Measurements from ENCODE around the gene TRPM8.
"Not testable (repeated sequence)": the region's sequence is repeated elsewhere in the genome, so short reads cannot be mapped to it uniquely, and the experiment has no call there.

Gene TRPM8

DNA sequence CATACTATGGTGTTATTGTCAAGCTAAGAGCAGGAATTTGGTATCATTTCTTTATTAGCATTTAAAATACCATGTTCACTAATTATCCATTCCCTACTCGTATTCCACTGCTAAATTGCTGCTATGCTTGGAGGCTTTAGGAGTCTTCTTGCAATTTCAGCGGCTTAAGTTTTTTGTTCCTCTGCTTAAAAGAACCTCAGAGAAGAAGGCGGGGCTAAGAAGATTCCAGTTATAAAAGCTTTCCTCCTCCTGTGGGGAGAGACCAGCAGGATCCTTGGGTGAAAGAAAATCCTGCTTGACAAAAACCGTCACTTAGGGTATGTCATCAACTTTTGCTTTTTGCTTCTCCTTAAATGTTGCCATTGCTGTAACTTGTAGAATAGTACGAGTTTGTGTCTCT lies at the start of gene TRPM8:
Gene TRPM8 (plus strand): TSS at position 258 of the 400 bp plus-strand sequence. CDS start 9,165 bp downstream, outside the sequence.
- DNase-seq: no peak

DNA sequence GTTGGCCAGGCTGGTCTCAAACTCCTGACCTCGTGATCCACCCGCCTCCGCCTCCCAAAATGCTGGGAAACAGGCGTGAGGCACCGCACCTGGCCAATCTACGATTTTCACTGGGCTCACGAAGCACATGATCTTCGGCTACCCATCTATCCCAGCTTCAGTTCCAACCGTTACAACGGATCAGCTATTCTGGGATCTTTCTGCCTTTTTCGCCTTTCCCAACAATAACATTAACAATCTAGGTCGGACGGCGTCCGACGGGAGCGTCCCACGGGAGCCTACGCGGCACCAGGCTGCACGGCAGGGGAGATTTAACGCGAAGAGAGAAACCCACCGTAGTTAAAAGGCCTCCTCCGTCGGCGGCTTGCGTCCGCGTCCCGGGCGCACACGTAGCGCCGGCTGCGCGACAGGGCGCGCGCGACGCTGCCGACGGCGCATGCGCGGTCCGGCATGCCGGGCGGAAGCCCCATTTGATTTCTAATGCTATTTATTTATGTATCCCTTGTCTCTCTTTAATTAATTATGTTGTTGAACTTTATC lies 49.1 kb upstream of the TRPM8 start, which contains the start of gene MSL3B:
Gene MSL3B (minus strand): TSS at position 394 of the 540 bp plus-strand sequence.
- DNase-seq: peak; percentile 58

DNA sequence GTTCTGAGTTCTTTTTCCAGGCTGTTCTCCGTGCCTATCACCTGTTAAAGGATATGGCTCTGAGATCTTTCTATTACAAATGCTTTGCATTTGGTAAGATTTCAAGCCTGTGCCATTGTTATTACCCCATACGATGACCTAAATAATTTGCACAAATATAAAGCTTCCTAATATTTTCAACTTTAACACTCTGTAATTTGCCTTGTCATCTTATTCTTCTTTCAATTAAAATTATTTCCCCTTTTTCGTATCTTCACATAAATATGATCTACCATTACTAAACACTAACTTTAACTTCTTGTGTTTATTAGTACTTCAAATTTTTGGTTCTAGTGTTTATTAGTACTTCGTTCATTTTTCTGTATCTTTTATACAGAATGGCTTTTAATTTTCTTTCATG lies 45.7 kb upstream of the TRPM8 start:
- no peak for DNase-seq

DNA sequence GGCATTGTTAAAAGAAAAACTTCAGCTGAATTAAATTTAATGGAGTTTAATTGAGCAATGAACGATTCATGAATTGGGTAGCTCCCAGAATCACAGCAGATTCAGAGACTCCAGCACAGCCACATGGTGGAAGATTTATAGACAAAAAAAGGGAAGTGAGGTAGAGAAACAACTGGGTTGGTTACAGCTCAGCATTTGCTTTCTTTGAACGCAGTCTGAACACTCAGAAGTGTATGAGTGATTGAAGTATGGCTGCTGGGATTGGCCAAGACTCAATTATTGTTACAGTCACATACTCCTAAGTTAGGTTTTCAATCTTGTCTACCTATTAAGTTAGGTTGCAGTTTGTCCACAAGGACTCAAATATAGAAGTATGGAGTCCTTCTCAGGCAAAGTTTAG lies 45.0 kb upstream of the TRPM8 start:
- DNase-seq: not testable (repeated sequence)

DNA sequence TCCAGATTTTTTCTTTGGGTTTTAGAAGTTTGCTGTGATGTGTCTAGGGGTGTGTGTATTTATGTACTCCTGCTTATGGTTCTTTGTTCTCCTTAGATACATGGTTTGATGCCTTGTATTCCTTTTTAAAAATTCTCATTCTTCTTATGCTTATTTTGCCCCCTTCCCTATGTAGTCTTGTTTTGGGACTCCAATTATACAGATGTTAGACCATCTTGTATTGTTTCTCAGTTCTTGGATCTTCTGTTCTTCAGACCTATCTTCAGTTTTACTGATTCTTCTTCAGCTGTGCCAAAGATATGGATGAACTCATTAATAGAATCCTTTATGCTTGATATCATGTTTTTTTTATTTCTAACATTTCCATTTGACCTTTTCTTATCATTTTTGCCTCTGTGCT lies 34.8 kb upstream of the TRPM8 start:
- no peak for DNase-seq

DNA sequence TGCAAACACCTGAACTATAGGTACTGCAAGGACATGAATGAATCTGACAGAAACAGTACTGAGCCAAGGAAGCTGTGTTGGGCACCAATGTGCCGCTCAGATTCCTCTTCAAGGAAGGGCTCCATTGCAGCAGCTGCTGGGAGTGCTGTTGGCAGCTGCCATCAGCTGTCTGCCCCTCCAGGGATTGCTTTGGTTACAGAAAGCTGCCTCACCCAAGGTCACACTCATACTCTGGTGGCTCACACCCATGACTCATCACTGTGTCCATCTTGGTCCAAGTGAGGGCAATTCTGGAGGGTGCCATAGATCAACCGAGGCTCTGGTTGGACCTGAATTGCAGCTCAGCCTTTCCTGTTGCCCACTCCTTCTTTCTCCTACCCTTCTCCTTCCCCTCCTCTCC lies 24.4 kb upstream of the TRPM8 start:
- DNase-seq: no peak

DNA sequence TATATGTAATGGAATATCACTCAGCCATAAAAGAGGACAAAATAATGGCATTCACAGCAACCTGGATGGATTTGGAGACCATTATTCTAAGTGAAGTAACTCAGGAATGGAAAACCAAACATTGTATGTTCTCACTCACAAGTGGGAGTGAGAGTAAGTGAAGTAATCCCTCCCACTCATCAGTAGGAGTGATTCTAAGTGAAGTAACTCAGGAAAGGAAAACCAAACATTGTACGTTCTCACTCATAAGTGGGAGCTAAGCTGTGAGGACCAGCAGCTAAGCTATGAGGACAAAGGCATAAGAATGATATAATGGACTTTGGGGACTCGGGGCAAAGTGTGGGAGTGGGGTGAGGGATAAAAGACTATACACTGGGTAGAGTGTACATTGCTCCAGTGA lies 20.9 kb upstream of the TRPM8 start:
- not testable (repeated sequence) for DNase-seq

DNA sequence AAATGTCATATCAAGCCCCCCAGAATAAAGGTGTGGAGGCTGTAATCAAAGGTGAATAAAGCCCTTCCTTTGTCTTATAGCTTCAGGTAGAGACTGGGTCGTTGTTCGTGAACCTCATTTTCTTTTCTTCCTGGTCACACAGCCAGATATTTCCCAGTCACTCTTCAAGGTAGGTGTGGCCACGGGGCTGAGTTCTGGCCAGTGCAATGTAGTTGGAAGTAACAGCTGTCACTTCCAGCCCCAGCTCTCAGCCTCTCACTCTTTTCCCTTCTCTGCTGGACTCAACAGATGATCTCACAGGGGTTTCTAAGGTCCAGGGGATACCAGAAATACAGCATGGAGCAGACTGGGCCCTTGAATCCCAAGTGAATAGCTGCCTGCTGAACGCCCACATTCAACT lies 15.8 kb upstream of the TRPM8 start:
- no peak for DNase-seq

DNA sequence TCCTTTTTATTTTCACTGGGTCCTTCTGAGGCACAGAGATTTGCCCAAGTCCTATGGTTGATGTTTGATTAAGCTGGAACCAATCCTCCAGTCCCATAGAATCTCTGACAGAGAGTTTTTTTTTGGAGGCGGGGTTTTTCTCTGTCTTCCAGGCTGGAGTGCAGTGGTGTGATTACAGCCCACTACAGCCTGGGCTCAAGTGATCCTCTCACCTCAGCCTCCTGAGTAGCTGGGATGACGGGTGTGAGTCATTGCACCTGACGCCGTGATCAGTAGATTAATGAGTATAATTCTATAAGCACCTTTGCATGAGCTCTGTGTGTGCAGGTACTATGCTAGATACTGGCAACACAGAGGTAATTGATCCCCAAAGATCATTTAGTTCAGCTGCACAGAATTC lies 15.3 kb upstream of the TRPM8 start:
- no peak for DNase-seq

DNA sequence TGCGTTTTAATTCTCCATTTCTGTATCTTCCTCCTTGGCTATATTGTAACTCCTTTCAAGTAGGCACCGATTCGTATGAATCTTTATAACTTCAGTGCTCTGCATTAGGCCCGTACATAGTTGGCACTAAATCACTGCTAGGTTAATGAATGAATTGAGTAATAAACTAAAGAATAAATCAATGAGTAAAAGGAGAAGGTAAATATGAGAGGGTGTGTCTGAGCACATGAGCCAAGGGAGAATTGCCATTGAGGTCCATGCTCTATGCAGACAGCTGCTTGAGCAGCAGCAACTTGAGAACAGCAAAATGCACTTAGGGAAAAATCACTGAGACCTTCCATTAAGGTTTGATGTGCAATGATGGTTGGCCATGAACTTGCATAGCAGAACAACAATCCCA lies 11.2 kb upstream of the TRPM8 start:
- DNase-seq: no peak

DNA sequence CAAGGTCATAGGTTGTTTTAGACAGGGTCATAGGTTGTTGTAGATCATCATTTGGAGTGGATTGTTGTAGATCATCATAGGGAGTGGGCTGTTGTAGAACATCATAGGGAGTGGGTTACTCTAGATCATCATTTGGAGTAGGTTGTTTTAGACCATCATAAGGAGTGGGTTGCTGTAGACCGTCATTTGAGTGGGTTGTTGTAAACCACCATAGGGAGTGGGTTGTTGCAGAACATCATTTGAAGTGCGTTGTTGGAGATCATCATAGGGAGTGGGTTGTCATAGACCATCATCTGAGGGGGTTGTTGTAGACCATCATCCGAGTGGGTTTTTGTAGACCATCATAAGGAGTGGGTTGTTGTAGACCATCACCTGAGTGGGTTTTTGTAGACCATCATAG lies 9.5 kb upstream of the TRPM8 start:
- DNase-seq: no peak

DNA sequence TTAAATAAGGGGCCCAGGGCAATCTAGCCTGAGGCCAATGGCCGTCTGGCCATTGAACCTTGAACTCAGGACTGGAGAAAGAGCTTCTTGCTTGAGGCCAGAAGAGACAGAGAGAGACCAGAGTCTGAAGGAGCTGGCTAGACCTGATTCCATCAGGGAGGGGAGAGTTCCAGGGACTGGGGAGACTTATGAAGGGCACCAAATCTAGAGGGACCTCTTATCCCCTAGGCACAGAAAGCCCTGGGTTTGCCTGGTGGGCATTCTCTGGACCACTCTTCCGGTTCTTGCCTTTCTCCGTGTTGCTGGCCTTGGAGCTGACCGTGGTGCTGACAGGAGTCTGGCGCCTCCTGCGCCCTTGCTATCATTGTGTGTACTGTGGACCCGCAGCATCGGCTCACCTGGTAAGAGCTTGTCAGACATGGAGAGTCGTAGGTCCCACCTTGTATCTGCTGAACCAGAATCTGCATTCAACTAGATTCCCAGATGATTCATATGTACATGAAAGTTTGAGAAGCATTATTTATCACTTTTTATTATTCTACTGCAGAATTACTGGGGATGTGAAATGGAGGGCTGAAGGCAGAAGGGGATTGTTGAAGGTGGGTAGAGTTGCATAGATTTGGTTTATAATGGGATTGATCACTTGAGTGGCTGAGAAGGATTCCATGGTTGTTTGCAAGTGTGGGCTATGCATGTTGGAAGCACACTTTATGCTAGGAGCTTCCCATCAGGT lies 4.3 kb upstream of the TRPM8 start:
- DNase-seq: no peak

DNA sequence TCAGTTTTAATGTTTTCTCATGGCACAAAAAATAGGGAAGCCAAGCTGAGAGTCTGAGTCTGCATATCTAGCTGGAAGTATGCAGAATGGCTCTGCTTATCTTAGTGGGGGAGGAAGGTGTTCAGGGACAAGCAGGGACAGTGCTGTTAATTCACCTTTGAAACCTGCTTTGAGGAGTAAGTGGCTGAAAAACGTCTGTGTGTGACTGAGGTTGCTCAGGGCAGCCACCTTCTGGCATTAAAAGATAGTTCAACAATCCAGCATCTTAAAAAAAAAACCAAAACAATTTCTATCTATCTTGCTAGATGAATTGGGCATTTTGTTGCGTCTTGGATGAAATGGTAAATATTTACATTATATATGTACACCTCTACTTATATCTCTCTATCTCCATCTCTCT lies 2.0 kb upstream of the TRPM8 start:
- no peak for DNase-seq

DNA sequence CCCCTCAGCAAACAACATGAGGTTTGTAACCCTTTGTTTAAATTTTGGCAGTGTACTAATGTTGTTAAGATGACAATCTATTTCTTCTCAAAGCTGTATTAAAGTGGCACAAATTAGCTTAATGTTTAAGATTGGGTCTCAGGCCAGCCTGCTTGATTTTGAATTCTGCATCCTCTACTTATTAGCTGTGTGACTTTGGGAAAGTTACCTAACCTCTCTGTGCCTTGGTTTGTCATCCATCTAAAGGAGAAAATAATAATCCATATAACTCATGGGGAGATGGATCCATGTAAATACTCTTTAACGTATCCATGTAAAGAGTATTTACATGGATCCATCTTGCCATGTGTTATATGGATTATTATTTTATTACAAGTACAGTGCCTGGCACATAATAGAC lies 2.1 kb downstream of the TRPM8 start:
- no peak for DNase-seq

DNA sequence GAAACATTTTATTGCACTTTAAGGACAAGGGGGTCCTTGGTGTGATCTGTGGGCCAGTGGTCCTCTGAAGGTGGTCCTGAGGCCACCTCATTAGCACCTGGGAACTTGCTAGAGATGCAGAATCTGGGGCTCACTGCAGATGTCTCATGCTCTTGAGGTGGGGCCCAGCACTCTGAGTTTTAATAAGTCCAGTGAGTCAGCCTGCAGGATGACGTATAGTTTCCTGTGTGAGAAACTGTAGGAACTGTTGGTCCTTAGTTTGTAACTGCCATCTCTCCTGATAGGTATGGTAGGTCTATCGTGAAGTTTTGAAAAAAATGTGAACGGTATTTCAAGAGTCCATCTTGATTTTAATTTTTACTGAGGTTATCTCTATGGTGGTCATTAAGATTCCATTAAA lies 2.8 kb downstream of the TRPM8 start:
- no peak for DNase-seq

DNA sequence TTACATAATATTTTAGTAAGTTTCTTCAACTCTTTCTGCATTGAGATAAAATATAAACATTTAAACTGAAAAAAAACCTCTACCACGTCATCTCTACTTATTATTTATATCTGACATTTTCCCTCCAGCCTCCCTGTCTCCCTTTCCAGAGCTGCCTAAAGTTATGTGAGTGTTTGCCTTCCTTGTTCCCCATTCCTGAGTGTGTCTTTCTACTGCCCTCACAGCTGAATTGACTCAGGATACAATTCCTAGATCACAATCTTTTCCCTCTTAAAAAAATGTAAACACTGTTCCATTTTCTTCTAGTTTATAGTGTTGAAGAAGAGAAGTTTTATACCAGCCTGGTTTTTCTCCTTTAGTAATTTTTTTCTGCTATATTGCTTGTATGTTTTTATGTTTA lies 5.3 kb downstream of the TRPM8 start:
- DNase-seq: no peak

DNA sequence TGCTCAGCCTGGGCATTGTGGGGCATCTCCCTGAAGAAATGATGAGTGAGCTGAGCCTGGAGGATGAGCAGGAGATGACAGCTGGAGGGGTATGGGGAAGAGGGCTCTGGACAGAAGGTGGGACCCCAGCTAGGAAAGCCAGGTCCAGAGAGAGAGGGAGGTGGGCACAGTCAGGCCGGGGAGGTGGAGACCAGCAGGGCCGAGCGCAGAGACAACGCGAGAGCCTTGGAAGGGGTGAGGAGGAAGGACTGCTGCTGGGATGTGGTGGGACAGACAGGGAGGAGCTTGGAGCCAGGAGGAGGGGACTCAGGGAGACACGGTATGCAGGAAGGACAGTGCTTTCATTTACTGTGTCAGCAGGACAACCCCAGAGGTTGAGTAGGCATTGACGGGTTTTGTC lies 8.2 kb downstream of the TRPM8 start:
- DNase-seq: no peak

DNA sequence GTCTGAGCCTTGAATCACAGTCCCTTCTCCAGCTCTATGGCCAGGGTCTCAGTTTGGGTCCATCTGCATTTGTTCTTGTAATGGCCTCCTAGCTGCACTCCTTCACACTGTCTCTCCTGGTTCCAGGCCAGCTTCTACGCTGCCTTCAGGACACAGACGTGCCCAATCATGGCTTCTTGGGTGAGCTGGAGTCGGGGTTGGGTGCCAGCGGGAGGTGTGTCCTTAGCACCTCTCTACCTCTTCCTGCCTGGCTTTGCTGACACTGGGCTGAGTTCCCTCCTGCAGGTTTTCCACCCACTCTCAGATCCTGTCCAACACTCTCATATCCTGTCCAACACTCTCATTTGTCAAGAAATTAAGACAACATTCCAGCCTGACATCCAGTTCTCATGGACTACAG lies 9.6 kb downstream of the TRPM8 start:
- no peak for DNase-seq

DNA sequence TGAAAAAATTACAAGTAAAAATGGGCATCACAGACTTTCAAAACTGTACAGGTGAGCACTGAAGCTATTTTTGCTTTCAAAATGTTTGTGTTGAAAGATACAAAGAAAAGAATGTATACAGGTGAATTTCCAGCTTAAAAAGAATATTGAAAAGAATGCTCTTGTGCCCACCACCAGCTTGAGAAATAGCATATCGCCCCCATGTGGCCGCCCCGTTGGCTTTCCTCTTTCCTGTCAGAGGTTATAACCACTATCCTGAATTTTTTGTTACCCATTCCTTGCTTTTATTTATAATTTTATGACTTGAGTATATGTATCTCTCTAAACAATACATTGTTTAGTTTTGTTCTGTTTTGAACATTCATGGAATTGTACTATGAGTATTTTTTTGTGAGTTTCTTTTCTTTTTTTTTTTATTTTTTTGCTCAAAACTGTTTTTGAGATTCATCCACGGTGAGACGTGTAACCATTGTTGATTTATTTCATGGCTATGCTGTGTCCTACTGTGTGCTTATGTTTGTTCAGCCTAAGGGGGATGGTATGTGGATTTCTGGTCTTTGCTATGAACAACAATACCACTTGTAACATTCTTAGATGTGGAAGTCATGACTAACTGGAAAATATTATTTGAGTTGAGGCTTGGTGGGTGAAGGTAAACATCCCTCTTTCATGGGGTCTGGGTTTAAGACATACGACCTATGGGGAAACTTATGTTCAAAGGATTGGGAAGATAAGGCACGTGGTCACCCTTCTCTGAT lies 11.6 kb downstream of the TRPM8 start:
- no peak for DNase-seq

DNA sequence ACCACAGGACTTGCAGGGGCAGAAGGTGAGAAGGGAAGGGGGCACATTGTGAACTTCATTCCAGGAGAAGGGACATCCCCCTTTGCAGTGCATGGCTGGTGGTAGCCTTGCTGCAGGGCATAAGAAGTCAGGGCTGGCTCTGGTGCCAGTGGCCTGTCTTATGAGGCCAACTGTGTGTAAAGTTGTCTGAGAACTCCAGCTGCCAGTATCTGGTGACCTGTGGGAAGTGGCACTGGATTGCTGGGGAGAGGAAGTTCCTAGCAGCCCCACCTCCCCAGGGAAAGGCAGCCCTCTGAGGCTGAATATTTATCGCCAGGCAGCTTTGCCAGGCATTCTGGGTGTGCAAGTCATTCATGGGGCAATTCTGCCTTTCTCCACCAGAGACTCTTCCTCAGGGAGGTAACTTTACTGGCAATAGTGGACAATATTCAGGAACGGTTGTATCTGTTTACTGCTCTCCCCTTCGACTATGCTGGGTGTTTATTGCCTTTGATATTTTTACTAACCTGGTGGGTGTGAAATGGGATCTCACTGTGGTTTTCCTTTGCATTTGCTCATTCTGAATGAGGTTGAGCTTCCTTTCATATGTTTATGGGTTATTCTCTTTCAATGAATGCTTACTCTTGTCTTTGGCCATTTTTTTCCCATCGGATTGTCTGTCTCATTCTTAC lies 12.3 kb downstream of the TRPM8 start:
- DNase-seq: no peak

DNA sequence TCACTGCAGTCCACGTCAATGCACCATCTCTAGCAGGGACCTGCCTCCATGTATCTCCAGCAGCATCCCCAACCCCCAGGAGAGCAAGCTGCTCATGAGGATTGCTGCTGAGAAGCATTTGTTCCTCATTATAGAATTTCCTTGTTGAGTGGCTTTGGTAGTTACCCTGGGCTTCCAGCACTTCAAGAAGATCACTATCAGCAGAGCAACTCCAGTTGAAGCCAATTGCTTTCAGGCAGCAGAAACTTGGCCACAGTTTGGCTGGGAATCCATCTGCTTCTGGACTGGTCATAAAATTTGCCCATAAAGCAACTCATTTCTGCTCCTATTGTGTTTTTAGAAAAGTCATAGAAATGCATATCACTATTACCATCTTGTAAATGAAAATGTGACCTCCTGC lies 17.4 kb downstream of the TRPM8 start:
- DNase-seq: no peak

DNA sequence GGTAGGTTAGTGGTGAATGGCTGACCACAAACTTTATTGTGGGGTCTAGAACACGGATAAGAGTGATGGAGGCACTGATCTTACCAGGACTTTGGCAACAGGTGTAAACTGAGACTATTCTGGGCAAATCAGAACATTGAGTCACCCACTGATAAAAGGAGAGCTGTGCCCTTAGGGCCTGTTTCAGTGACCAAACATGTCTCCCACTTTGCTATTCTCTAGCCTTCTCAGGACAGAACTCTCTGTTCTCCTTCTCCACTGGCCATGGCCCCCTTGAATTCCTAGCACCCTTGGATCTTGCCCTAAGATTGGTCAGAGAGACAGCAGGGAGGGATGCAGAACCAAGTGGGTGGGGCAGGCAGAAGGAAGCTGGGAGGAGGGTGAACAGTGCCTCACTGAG lies 18.3 kb downstream of the TRPM8 start:
- DNase-seq: no peak

DNA sequence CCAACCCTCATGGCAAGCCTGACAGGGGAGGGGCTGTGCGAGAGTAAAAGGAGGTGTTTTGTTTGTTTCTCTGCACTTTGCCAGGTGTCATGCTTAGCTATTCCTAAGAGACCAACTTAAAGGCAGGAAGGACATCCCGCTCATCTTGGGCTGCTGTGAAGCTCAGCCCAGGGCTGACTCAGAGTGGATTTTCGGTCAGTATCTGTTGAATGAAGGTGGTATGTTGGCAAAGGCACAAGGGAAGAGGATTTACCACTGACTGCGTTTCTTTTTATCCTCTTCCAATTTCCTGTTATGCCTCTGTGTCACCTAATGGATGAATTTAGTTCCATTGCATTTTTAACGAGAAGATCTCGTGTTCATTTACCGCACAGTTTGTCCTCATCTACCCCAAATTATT lies 18.9 kb downstream of the TRPM8 start:
- no peak for DNase-seq

Measured in CD4-positive, alpha-beta T cell treated with Interferon gamma for 1 hour (primary cell).